Liver (tissue), 9 donors: ENCODE measurements around the gene UNG. TPM values are rescaled to one million over a fixed set of nuclear protein-coding genes. Genes with fewer than 3 reads are reported as not detected.
A peak's percentile ranks its signal among the peaks of the same experiment; 100 is the strongest.

ENCODE experiments used
- DNase-seq: peaks from one replicate; pipeline ENCODE4 v3.0.0-alpha.2; 2017; ENCODE audit warnings: low spot score
- H3K27ac ChIP-seq, 2 donors: one replicate each; pipeline ENCODE4 v1.7.0; 2013; ENCODE audit warnings: inconsistent platforms in 2 of 2, low read length in 2 of 2, control low read depth in 1 of 2, low read depth in 1 of 2, mild to moderate bottlenecking in 1 of 2
- H3K27me3 ChIP-seq, 4 donors: one replicate each; pipeline versions ENCODE4 v1.6.1 to v1.7.0; 2013; ENCODE audit warnings: low read length in 3 of 4, inconsistent platforms in 1 of 4, mild to moderate bottlenecking in 1 of 4, moderate library complexity in 1 of 4; ENCODE audit not compliant: control insufficient read depth in 4 of 4, insufficient read depth in 4 of 4
- H3K36me3 ChIP-seq, 4 donors: one replicate each; pipeline versions ENCODE4 v1.6.1 to v1.7.0; 2013; ENCODE audit warnings: low read length in 3 of 4, mild to moderate bottlenecking in 3 of 4, low read depth in 1 of 4, moderate library complexity in 1 of 4; ENCODE audit not compliant: control insufficient read depth in 4 of 4, insufficient read depth in 3 of 4
- H3K4me1 ChIP-seq, 4 donors: one replicate each; pipeline versions ENCODE4 v1.6.1 to v1.7.0; 2013; ENCODE audit warnings: low read length in 3 of 4, mild to moderate bottlenecking in 3 of 4, moderate library complexity in 1 of 4; ENCODE audit not compliant: control insufficient read depth in 4 of 4, insufficient read depth in 4 of 4
- H3K4me3 ChIP-seq, 3 donors: one replicate each; pipeline versions ENCODE4 v1.6.1 to v1.7.0; 2013; ENCODE audit warnings: low read length in 3 of 3, control low read depth in 1 of 3, low read depth in 1 of 3, mild to moderate bottlenecking in 1 of 3
- H3K9ac ChIP-seq, 2 donors: one replicate each; pipeline ENCODE4 v1.7.0; 2013; ENCODE audit warnings: low read length in 2 of 2, mild to moderate bottlenecking in 2 of 2, moderate library complexity in 2 of 2, control low read depth in 1 of 2, low read depth in 1 of 2
- H3K9me3 ChIP-seq, 4 donors: one replicate each; pipeline versions ENCODE4 v1.6.1 to v1.7.0; 2013; ENCODE audit warnings: low read length in 3 of 4; ENCODE audit not compliant: control insufficient read depth in 4 of 4
- ATF3 ChIP-seq: IDR thresholded peaks from 2 replicates; pipeline ENCODE4 v1.6.1; 2016; ENCODE audit warnings: antibody characterized with exemption
- CTCF ChIP-seq: fragments of 150-350 bp; IDR thresholded peaks from 2 replicates; pipeline ENCODE4 v1.5.1; 2017; ENCODE audit warnings: improper control_type of control experiment, low read depth, low read length; ENCODE audit not compliant: missing input control
- FOXA1 ChIP-seq: IDR thresholded peaks from 2 replicates; pipeline ENCODE4 v1.6.1; 2016; ENCODE audit warnings: antibody characterized with exemption
- FOXA2 ChIP-seq: IDR thresholded peaks from 2 replicates; pipeline ENCODE4 v1.6.1; 2016; ENCODE audit warnings: antibody characterized with exemption
- GABPA ChIP-seq, 2 donors: IDR thresholded peaks in 1 of 2; conservative IDR thresholded peaks in 1 of 2; 2 replicates each; pipeline ENCODE4 v1.6.1; 2016; ENCODE audit warnings: antibody characterized with exemption in 2 of 2, mild to moderate bottlenecking in 1 of 2, moderate library complexity in 1 of 2
- HNF4A ChIP-seq, 2 donors: conservative IDR thresholded peaks; 2 replicates each; pipeline ENCODE4 v1.6.1; 2016; ENCODE audit warnings: antibody characterized with exemption in 2 of 2, mild to moderate bottlenecking in 2 of 2
- HNF4G ChIP-seq: IDR thresholded peaks from 2 replicates; pipeline ENCODE4 v1.6.1; 2016; ENCODE audit warnings: antibody characterized with exemption
- JUND ChIP-seq, 2 donors: IDR thresholded peaks; 2 replicates each; pipeline ENCODE4 v1.6.1; 2016; ENCODE audit warnings: antibody characterized with exemption in 2 of 2
- MAX ChIP-seq: IDR thresholded peaks from 2 replicates; pipeline ENCODE4 v1.6.1; 2016; ENCODE audit warnings: antibody characterized with exemption
- RAD21 ChIP-seq, 2 donors: IDR thresholded peaks; 2 replicates each; pipeline ENCODE4 v1.6.1; 2016; ENCODE audit warnings: antibody characterized with exemption in 2 of 2, mild to moderate bottlenecking in 2 of 2
- REST ChIP-seq: IDR thresholded peaks from 2 replicates; pipeline ENCODE4 v1.6.1; 2016; ENCODE audit warnings: antibody characterized with exemption, mild to moderate bottlenecking
- RXRA ChIP-seq, 2 donors: IDR thresholded peaks; 2 replicates each; pipeline ENCODE4 v1.6.1; 2017 to 2018; ENCODE audit warnings: antibody characterized with exemption in 2 of 2, mild to moderate bottlenecking in 1 of 2
- SP1 ChIP-seq: IDR thresholded peaks from 2 replicates; pipeline ENCODE4 v1.6.1; 2018; ENCODE audit warnings: antibody characterized with exemption, mild to moderate bottlenecking
- YY1 ChIP-seq: IDR thresholded peaks from 2 replicates; pipeline ENCODE4 v1.6.1; 2016; ENCODE audit warnings: antibody characterized with exemption, mild to moderate bottlenecking
- WGBS: extraction: QIAGEN DNeasy Blood & Tissue Kit; methylation state at CpG from one replicate; pipeline ENCODE4 v1.1.7; 2013; 5-methylcytosine and 5-hydroxymethylcytosine counted together
- polyA plus RNA-seq, 2 donors: library from polyadenylated mRNA; stranded (reverse) in 1 of 2; unstranded in 1 of 2; fragments of 200-250 nt in 1 of 2; fragments of >200 nt in 1 of 2; fragmentation: Nextera tagmentation in 1 of 2; extraction: Ambion mirVana in 1 of 2; gene quantifications; one replicate each; pipeline versions ENCODE4 v1.2.1 to v1.2.3, GENCODE V29; 2013 to 2015
- total RNA-seq, 2 donors: library from RNA; depleted of rRNA; stranded (reverse); fragments of >200 nt; gene quantifications; one replicate each; pipeline ENCODE4 v1.2.3, GENCODE V29; 2014
- donor health status: healthy.
- donor health status: healthy.
- donor health status: healthy.
- donor health status: healthy.
- donor health status: healthy.

The UNG gene
- total and polyA plus RNA-seq, 4 donors = 9.4 to 22.1 (median 14.9) TPM

GRCh38 chr12:109058773-109059172 is 38.6 kb upstream of the UNG start (continued):
- TF ChIP-seq ATF3 (no peak), HNF4G (no peak)

- WGBS = 66% methylated on average over 3 of the region's 3 CpGs
- H3K27me3 ChIP-seq = no peaks in the 10 kb centered on the region
- peaks cover 4 to 43% (median 22%) of the 10 kb centered on the region in 4 donors for H3K4me1 ChIP-seq
- peak; percentile 10 for TF ChIP-seq MAX
- no peak for TF ChIP-seq GABPA (IDR thresholded peaks at IDR 0.05 in 1 of 2, conservative IDR thresholded peaks at IDR 0.05 in 1 of 2)
- peak in 1 of 2 donors; percentile 24 for TF ChIP-seq RXRA (IDR thresholded peaks at IDR 0.05)
- TF ChIP-seq FOXA2 = no peak
- TF ChIP-seq FOXA1 = no peak
- no peak overlapping the region for H3K27ac ChIP-seq
- no peaks in the 10 kb centered on the region for H3K9me3 ChIP-seq
- peaks cover 0 to 20% (median 12%) of the 10 kb centered on the region in 4 donors for H3K36me3 ChIP-seq
- no peak overlapping the region for H3K9ac ChIP-seq
- H3K4me3 ChIP-seq = no peak overlapping the region
- DNase-seq = no peak
Observed at GRCh38 chr12:109064143-109064542, 33.3 kb upstream of the UNG start.

GRCh38 chr12:109065154-109065852 is 32.1 kb upstream of the UNG start:
- peak; percentile 47 for DNase-seq
- Histone ChIP-seq H3K4me3 (no peak overlapping the region), H3K9ac (peak overlapping the region in 1 of 2 donors; percentile 36), H3K9me3 (no peaks in the 10 kb centered on the region), H3K27ac (peak overlapping the region; percentile 26 to 70), H3K4me1 (peaks cover 4 to 40% (median 26%) of the 10 kb centered on the region in 4 donors), H3K36me3 (peaks cover 0 to 26% (median 12%) of the 10 kb centered on the region in 4 donors), H3K27me3 (no peaks in the 10 kb centered on the region)
- peak; percentile 69 for TF ChIP-seq MAX
- peak; percentile 72 for TF ChIP-seq SP1
- TF ChIP-seq HNF4A (conservative IDR thresholded peaks at IDR 0.05) = peak; percentile 74 to 80
- TF ChIP-seq YY1 = peak; percentile 81
- TF ChIP-seq HNF4G = no peak
- TF ChIP-seq REST = peak; percentile 76
- TF ChIP-seq RAD21 (IDR thresholded peaks at IDR 0.05) = peak; percentile 34 to 48
- TF ChIP-seq FOXA1 = no peak
- peak; percentile 39 for TF ChIP-seq FOXA2
- TF ChIP-seq GABPA (IDR thresholded peaks at IDR 0.05 in 1 of 2, conservative IDR thresholded peaks at IDR 0.05 in 1 of 2) = peak in 1 of 2 donors; percentile 46
- no peak for TF ChIP-seq ATF3
- no peak for TF ChIP-seq CTCF
- peak; percentile 69 to 74 for TF ChIP-seq RXRA (IDR thresholded peaks at IDR 0.05)
- TF ChIP-seq JUND (IDR thresholded peaks at IDR 0.05) = peak; percentile 22 to 54
- WGBS = 30% methylated on average over 5 of the region's 5 CpGs
